SW 1271 (cell line): ENCODE data around the gene BHLHE40.

Experiments used
- DNase-seq, 2 experiments: peaks; one replicate each; lab custom pipeline; 2025; lab: John Stamatoyannopoulos, UW

The BHLHE40 gene

DNA sequence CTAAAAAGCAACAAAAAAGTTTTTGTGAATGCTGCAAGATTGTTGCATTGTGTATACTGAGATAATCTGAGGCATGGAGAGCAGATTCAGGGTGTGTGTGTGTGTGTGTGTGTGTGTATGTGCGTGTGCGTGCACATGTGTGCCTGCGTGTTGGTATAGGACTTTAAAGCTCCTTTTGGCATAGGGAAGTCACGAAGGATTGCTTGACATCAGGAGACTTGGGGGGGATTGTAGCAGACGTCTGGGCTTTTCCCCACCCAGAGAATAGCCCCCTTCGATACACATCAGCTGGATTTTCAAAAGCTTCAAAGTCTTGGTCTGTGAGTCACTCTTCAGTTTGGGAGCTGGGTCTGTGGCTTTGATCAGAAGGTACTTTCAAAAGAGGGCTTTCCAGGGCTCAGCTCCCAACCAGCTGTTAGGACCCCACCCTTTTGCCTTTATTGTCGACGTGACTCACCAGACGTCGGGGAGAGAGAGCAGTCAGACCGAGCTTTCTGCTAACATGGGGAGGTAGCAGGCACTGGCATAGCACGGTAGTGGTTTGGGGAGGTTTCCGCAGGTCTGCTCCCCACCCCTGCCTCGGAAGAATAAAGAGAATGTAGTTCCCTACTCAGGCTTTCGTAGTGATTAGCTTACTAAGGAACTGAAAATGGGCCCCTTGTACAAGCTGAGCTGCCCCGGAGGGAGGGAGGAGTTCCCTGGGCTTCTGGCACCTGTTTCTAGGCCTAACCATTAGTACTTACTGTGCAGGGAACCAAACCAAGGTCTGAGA is 4.7 kb downstream of the BHLHE40 start:
- no peak for DNase-seq

DNA sequence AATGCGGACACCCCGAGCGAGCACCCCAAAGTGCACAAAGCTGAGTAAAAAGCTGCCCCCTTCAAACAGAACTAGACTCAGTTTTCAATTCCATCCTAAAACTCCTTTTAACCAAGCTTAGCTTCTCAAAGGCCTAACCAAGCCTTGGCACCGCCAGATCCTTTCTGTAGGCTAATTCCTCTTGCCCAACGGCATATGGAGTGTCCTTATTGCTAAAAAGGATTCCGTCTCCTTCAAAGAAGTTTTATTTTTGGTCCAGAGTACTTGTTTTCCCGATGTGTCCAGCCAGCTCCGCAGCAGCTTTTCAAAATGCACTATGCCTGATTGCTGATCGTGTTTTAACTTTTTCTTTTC is 5.3 kb downstream of the BHLHE40 start:
- no peak for DNase-seq

DNA sequence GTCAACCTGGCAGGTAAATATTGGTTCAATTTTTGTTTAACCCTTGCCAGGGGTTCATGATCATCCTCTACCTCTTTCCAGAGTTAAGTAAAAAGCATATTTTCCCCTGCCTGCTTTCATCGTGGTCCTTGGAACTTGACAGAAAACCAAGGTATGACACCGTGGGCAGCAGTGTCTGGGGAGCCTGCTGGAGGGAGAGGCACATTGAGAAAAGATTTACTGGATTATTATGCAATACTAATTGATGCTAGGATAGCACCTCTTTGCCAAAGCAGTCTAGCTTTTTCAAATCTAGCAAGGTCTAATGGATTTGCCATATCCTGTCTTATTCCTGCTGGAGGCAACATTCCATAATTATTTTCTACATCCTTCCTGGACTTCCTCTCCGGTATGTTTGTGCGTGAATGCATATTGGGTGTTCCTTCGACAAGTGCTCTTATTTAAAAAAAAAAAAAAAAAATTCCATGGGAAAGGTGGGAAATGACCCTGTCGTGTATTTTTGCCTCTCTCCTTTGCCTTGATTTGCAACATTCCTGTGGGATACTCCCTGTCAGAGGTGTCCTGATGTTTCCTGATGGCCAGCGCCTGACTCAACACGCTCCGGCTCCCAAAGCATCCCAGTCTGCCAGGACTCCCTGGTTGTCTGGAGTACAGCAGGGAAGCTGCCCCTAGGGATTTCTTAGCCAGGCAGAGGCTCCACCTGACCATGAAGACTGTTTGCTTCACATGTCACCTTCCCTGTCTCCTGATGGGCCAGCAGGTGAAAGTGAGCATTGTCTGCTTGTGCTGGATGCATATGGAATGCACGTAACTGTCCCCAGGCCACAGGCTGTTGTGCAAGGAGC is 6.3 kb downstream of the BHLHE40 start:
- DNase-seq, result peak in 1 of 2 experiments; percentile 57

DNA sequence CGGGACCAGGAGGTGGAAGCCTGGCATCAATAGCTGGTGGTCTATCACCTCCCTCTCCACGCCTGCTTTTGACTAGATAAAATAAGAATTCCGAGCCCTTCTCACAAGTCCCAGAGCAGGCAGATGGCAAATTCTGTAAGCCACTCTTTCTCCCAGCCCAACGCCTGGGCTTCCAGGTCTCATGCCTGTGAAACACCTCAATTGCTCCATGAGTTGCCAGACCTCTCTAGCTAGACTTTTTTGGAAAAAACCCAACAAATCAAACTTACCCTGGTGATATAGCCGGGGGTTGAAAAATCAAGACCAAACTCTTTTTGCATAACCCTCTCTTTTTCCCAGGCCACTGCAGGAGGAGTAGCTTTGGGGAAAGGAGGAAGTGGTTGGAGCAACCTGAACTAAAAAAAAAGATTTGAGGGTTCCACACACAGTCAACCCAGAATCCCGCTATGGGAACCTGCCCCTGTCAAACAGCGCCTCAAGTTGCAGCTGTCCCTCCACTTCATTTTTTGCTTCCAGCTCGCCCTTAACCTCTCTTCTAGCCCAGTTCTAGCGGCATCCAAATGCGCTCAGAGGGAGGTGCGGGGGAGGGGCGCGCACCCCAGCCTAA is 7.0 kb downstream of the BHLHE40 start:
- no peak for DNase-seq

DNA sequence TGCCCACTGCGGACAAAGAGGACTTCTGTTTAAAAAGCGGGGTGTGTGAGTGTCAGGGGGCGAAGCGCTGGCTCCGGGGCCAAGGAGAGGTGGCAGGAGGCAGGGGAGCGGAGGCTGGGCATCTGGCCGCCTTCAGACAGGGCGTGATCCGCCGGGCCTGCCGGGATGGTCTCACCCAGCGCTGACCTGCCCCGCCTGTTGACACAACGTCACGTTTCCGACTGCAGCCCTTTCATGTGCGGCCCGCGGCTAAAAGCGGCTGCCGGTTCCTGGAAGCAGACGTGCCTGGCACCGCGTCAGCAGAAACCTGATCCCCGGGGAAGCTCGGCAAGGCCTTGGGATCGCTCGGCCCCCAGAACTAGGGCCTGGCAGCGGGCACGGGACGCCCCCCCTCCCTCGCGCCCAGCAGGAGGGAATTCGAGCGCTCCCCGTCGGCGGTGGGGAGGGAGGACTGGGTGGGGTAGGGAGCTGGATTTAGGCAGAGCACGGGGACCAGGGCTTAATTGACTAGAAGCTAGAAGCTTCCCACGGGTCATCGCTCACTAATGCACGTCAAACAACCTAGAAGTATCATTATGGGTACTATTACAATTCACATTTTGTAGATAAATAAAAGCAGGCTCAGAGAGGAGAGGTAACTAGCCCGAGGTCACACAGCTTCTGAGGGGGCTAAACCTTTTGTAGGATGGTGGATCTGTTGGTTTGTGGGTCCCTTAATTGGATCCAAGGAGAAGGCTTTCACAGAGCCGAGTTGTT is 7.7 kb downstream of the BHLHE40 start:
- DNase-seq, result peak; percentile 79 to 96

DNA sequence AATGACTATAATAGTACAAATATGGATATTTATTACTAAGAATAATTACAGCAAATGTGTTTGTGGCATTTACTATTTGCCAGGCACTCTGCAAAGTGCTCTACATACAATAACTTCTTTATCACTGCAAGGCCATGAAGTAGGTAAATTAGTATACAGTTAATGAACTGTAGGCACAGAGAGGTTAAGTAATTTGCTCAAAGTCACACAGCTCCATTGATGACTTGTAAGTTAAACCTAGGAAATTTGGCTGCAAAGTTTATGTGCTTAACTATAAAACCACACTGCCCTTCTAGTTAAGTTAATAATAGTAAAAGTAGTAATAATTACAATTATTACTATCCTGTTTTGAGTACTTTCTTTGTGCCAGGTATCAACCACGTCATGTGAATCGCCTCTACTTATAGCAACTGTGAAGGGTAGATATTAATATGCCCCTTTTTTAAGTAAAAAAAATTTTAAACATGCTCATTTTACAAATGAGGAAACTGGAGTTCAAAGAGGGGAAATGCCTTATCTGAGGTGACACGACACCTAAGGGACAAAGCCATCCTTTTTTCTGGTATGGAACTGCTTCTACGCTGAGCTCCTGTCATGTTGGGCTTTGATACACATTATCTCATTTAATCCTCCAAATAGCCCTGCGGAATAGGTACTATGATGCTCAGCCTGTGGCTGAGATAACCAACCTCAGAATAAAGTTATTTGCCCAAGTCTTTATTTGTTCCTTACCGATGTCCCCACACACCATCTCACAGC is 8.5 kb downstream of the BHLHE40 start:
- no peak for DNase-seq

DNA sequence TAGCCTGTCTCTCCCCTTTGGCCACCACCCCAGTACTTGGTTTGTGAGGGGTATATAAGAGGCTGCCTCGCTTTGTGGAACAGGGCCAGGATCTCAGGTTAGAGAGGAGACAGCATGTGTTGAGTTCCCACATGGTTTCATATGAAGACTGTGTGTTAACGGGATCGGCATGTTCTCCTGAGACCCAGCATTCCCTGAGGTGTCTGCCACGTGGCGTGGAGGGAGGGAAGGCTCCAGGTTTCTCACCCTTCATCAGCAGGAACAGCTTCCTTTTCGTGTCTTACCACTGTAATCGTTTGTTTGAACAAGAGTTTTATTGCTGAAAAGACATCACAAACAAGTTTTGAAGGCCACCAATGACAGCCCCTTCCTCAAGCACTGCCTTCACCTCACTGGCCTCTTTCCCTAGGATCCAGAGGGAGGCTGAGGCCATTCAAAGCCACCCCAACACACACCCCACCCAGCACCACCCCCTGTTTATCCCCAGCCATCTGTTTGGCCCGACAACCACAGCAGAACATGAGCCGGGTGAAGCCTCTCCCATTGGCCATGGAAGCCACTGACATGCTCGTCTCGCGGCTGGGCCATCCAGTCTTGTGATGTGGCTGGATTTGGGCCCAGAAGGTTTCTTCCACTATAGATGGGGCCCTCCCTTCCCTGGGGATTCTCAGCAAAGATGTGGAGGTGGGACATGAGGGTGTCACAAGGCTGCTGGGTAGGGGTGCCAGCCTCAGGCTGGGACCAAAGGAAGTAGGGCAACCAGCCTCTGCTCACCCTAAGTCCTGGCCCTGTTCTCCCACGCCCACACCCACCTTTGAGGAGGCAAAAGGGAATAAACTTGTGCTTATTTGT is 10.0 kb downstream of the BHLHE40 start:
- no peak for DNase-seq

DNA sequence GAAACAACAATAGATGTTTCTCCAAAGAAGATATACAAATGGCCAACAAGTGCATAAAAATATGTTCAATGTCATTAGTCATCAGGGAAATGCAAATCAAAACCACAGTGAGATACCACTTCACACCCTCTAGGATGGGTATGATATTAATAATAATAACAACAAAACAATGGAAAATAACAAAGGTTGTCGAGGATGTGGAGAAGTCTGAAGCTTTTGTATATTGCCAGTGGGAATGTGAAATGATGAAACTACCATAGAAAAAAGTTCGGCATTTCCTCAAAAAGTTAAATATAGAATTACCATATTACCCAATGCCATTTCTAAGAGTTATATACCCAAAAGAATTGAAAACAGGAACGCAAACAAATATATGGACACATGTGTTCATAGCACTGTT is 10.8 kb downstream of the BHLHE40 start:
- DNase-seq, result peak in 1 of 2 experiments; percentile 46

DNA sequence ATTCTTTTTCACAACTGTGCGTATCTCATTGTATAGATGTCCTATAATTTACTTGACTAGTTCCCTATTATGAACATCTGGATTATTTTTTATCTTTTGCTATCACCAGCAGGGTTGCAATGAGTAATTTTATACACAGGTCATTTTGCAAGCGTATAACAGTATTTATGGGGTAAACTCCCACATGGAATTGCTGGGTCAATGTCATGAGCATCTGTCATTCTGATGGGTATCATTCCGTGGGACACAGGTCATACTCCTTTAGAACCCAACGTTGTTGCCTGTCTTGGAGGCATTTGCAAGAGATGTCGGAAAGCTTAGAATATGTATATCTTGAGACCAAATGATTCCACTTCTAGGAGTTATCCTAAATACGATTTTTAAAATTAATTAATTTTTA is 12.9 kb downstream of the BHLHE40 start:
- no peak for DNase-seq

DNA sequence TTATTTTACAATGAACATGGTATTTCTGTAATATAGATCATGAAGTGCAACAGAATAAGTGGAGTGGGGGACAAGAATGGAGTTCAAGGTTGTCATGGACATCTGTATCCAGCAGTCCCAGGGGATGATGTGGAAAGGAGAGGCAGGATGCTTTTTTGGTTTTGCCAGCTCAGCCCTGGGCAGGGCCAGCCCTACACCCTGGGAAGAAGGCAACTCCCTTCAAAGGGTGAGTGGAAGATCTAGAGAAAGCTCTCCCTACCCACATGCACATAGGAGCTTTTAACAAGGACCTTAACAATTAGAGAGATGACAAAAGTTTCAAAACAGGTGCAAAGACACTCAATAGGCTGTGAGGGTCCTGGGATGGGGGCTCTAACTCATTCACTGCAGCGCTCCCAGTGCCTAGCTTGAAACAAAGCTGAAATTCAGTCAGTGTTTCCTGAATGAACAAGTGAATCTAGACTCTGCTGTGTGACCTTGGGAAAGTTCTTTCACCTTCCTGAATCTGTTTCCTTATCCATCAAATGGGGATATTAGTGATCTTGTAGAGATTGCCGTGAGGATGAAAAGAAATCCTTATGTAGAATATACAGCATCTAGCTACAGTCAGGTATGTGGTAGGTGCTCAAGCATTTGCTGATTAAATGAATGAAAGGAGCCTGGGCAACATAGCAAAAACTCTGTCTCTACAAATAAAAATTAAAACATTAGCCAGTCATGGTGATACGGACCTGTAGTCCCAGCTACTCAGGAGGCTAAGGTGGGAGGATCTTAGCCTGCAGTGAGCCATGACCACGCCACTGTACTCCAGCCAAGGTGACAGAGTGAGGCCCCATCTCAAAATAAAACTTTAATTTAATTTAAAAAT is 14.3 kb downstream of the BHLHE40 start:
- no peak for DNase-seq

DNA sequence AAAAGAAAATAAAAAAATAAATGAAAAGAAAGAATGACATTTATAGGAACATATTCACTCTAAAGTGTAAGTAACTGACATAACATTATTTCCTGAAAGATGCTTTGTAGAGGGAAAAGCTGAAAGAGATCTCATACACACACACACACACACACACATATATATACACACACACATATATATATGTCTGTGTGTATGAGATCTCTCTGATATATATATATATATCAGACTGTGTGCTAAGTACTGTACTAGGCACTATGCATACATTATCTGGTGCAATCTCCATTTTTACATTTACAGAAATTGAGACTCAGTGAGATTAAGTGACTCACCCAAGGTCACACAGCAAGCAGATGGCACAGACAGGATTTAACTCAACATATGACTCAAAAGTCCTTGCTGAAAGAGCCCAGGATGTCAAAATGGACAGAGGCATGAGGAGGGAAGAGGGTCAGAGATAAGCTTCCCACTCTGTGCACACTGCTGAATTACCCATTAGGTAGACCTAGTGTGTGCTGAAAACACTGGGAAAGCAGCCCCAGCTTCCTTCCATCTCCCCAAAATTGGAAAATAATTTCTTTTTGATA is 15.0 kb downstream of the BHLHE40 start:
- peak in 1 of 2 experiments; percentile 27 for DNase-seq

DNA sequence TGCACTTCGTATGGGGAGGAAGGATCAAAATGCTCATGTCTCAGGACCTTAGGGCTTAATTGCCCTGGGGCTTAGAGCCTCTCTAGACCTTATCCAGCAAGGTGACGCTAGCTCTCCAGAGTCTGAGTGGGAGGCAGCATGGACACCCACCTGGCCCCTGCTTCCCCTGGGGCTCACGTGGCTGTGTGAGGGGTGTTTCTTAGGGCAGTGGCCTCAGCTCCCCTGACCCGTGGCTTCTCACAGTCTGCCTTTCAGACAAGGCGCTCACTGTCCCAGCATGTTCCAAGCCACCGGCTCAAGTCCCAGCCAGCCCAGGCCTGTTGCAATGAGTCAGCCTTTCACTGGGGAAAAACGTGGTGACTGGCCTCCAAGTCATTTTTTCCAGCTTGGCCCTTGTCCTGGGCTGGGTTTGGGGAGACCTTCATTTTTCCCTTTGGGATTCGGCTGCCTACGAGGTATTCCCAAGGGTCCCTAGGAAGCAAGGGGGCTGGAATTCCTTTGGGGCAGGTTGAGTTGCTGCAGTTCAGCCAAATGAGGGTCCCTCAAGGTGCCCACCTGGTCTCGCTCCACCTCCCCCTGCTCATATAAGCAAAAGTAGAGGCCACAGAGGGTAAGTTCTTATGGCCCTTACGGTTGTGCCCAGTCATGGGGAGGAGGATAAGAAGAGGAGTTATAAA is 15.7 kb downstream of the BHLHE40 start:
- peak; percentile 49 to 72 for DNase-seq

DNA sequence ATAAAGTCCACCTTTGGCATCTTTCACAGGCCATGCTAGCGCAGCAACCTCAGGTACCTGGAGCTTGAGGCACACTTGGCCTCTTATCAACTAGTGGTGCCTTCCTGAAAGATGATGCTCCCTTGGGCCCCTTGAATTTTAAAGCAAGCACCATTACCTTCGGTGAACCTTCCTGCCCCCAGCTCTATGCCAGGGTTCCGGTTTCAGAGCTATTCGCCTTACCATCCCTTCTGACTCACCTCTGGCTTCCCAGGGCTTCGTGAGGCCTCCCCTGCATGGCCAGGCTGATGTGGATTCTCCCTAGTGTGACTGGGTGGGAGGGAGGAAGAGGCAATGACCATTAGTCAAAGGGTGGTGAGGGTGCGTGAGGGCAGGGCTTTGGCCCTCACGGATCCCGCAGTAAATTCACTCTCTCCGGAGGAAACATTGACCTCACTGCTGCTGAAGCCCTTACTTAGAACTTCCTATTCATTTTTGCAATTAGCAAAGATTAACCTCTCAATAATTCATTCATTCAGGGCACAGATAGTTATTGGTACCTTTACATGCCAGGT is 16.3 kb downstream of the BHLHE40 start:
- no peak for DNase-seq

DNA sequence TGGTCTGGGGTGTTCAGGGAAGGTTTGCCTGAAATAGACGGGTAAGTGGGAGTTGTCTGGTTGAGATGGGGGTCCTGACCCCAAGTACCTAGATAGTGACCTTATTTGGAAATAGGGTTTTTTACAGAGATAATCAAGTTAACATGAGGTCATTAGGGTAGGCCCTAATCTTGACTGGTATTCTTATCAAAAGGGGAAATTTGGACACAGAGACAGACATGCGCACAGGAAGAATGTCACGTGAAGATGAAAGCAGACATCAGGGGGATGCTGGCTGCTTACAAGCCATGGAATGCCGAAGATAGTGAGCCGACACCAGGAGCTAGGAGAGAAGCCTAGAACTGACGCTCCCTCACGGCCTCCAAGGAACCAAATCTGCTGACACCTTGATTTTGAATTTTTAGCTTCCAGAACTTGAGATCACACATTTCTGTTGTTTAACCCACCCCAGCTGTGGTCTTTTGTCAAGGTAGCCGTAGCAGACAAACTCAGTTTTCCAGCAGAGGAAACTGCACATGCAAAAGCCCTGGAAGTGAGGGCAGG is 17.1 kb downstream of the BHLHE40 start:
- no peak for DNase-seq

DNA sequence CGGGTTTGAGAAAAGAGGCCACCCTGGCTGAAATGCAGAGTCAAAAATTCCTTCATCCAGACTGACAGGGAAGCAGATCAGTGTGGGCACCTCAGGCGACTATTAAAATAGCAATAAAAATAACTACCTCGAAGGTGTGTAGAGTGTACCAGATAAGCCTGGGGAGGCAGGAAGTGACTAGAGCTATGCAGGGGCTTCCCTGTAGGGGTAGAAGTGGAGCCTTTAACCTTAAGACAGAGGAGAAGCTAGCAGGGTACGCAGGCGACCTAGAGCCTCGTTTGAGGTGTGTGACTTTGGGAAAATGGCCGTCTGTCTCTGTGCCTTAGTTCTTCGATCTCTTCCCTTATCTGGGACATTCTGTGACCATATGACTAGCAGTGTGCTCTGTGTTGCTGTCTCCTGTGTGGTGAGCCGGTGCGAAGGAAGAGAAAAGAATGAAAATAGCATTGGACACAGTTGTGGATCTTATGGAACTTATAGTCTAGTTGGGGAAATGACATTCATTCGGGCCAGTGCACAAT is 17.6 kb downstream of the BHLHE40 start:
- DNase-seq, result no peak

DNA sequence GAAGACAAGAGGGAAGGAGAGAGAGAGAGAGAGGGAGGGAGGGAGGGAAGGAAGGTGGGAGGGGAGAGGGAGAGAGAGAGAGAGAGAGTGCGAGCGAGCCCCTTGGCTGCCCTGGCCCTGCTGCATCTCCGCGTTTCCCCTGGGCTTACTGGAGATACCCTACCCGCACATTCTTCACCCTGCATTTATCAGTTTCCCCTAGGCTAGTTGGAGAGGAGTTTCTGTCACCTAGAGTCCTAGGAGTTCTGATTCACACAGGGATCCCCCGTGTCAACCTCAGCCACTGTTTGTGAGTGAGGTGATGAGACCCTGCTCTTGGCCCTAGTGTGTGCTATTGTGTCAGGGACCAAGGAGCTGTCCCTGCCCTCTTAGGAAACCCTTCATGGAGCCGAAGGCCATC is 18.7 kb downstream of the BHLHE40 start:
- no peak for DNase-seq

DNA sequence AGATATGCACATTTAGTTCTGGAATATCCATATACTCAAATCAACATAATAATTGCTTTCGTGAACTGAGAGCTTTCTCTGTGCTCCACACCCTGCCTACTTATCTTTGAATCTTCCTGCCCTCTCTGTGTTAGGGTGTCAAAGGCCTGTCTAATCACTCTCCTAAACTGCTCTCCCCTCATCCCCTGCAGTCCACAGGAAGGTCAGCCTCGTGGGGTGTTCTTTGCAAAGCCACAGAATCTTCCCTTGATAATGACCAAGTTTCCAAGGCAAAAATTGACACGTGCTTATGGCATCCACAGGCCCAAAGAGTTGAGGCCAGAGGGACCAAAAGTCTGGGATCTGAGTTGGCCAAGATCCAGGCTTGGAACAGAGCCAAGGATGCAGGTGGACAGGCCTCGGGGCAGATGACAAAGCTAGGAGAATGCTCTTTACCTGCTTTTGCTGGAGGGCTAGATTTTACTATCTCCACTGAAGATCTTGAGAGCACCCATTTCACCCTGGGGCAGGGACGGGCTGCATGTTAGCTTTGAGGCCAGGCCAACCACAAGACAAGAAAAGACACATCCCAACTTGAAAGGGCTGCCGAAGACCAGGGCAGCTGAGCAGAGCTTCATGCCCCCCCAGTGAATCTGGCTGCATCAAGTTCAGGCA is 20.4 kb downstream of the BHLHE40 start:
- no peak for DNase-seq
